Adipose tissue (tissue), 3 donors: ENCODE data around the gene GLDN. TPM values are rescaled to one million over a fixed set of nuclear protein-coding genes. Genes with fewer than 3 reads are reported as not detected.

ENCODE experiments used
- polyA plus RNA-seq, 3 donors: library from polyadenylated mRNA; stranded (reverse); fragments of 200-250 nt; gene quantifications; one replicate each; pipeline ENCODE4 v1.2.3, GENCODE V29; 2013
- donor health status: healthy with polysubstance abuse.
- donor health status: Bipolar disorder and iron deficiency.
- donor health status: healthy.

The GLDN gene
- polyA plus RNA-seq, 3 donors = 0.54 to 6.6 (median 2.5) TPM

Other genes with a start within 250 kb of the GLDN start
- 10 to 100 TPM in 1 of 3 donors, 1 to 10 TPM in 1, under 1 TPM in 1; 0.72 to 17.5 (median 3.5) TPM for gene TNFAIP8L3, start 246.7 kb upstream of the GLDN start, polyA plus RNA-seq
- 1 to 10 TPM in 1 of 3 donors, under 1 TPM in 2; 0.28 to 2.7 (median 0.93) TPM for gene CYP19A1, start 3.1 kb upstream of the GLDN start, polyA plus RNA-seq